K562 (cell line): ENCODE results near the gene OR2V2. TPM values are rescaled to one million over a fixed set of nuclear protein-coding genes. Genes with fewer than 3 reads are reported as not detected.

ENCODE experiments used
- ETV1 ChIP-seq: fragments of 450-650 bp; conservative IDR thresholded peaks from 2 replicates; pipeline ENCODE4 v1.6.1; 2016; ENCODE audit warnings: missing genetic modification characterization, control low read depth, low read depth, missing compliant biosample characterization
- FOXK1 ChIP-seq: sonication (generic); formaldehyde crosslinking; IDR thresholded peaks from 2 replicates; pipeline ENCODE4 v1.8.0; 2022; ENCODE audit warnings: missing genetic modification reagents, mild to moderate bottlenecking, borderline replicate concordance
- IRF2 ChIP-seq: sonication (generic); formaldehyde crosslinking; IDR thresholded peaks from 2 replicates; pipeline ENCODE4 v1.8.1; 2022; ENCODE audit warnings: mild to moderate bottlenecking, missing genetic modification reagents
- KDM1A ChIP-seq, 2 experiments: fragments of 450-650 bp; IDR thresholded peaks; 2 replicates each; pipeline ENCODE4 v1.6.1; 2016; ENCODE audit warnings: mild to moderate bottlenecking in 2 of 2
- MTA3 ChIP-seq: fragments of 450-650 bp; formaldehyde crosslinking; IDR thresholded peaks from 2 replicates; pipeline ENCODE4 v1.6.1; 2017; ENCODE audit warnings: mild to moderate bottlenecking, borderline replicate concordance
- PHF8 ChIP-seq: fragments of 200-600 bp; sonication (generic); IDR thresholded peaks from 2 replicates; pipeline ENCODE4 v1.6.1; 2012; ENCODE audit warnings: mixed run types, mild to moderate bottlenecking, inconsistent platforms, low read length, moderate library complexity, borderline replicate concordance
- RAD21 ChIP-seq, 2 experiments: fragments of 250-450 bp in 1 of 2; fragments of 450-650 bp in 1 of 2; sonication (Bioruptor Pico) in 1 of 2; formaldehyde crosslinking in 1 of 2; IDR thresholded peaks in 1 of 2; conservative IDR thresholded peaks in 1 of 2; 2 replicates each; pipeline versions ENCODE4 v1.4.0 to v1.8.0; 2020 to 2022; ENCODE audit warnings: mild to moderate bottlenecking in 2 of 2, moderate library complexity in 1 of 2
- RB1 ChIP-seq: fragments of 450-650 bp; IDR thresholded peaks from 2 replicates; pipeline ENCODE4 v1.6.1; 2017; ENCODE audit warnings: low read depth, mild to moderate bottlenecking
- ZFP30 ChIP-seq: fragments of 250-450 bp; sonication (Bioruptor Pico); IDR thresholded peaks from 2 replicates; pipeline ENCODE4 v1.8.0; 2022; ENCODE audit warnings: moderate library complexity, mild to moderate bottlenecking, inconsistent platforms, borderline replicate concordance
- ZNF445 ChIP-seq: fragments of 250-450 bp; sonication (Bioruptor Pico); IDR thresholded peaks from 2 replicates; pipeline ENCODE4 v1.4.0; 2020; ENCODE audit warnings: low read depth, mild to moderate bottlenecking, moderate library complexity
- ZNF764 ChIP-seq: fragments of 250-450 bp; sonication (Bioruptor Pico); IDR thresholded peaks from 2 replicates; pipeline ENCODE4 v1.4.0; 2020; ENCODE audit warnings: low read depth, mild to moderate bottlenecking, moderate library complexity
- polyA plus RNA-seq, 8 experiments: library from polyadenylated mRNA; depleted of rRNA in 4 of 8; stranded (reverse) in 5 of 8; unstranded in 3 of 8; fragments of >200 nt; fragmentation: Nextera tagmentation in 2 of 8; fragmentation: Illumina TruSeq in 1 of 8; extraction: Ambion mirVana in 2 of 8; extraction: Trizol in 1 of 8; gene quantifications; 2 replicates each; pipeline versions ENCODE4 v1.2.1 to v1.2.3, GENCODE V29; 2011 to 2014; ENCODE audit warnings: inconsistent platforms in 1 of 8, missing spikeins in 1 of 8
- total RNA-seq, 7 experiments: library from RNA; depleted of rRNA in 6 of 7; stranded (reverse); fragments of >200 nt in 6 of 7; fragmentation: Illumina TruSeq in 2 of 7; extraction: Trizol in 2 of 7; gene quantifications; 2 replicates each; pipeline versions ENCODE4 v1.2.1 to v1.2.3, GENCODE V29; 2011 to 2021; ENCODE audit warnings: low replicate concordance in 1 of 7
- TF ChIP-seq, protein P1 (sequence below), 2 experiments: fragments of 450-650 bp; formaldehyde crosslinking in 1 of 2; IDR thresholded peaks; 2 replicates each; pipeline versions ENCODE4 v1.4.0 to v1.6.1; 2014 to 2020; ENCODE audit warnings: mild to moderate bottlenecking in 2 of 2, borderline replicate concordance in 1 of 2, low read depth in 1 of 2
- TF ChIP-seq, protein P2 (sequence below): fragments of 250-450 bp; sonication (Bioruptor Pico); IDR thresholded peaks from 2 replicates; pipeline ENCODE4 v1.8.0; 2021; ENCODE audit warnings: mild to moderate bottlenecking, moderate library complexity
- TF ChIP-seq, protein P3 (sequence below): fragments of 450-650 bp; IDR thresholded peaks from 2 replicates; pipeline ENCODE4 v1.6.1; 2016; ENCODE audit warnings: low read depth, mild to moderate bottlenecking, moderate library complexity

OR2V2 gene
- total and polyA plus RNA-seq, 9 of the 15 experiments (the other 6 are each of a cell fraction or from before 2014, with no cell fraction given): 0.01 TPM; not detected in 8

DNA sequence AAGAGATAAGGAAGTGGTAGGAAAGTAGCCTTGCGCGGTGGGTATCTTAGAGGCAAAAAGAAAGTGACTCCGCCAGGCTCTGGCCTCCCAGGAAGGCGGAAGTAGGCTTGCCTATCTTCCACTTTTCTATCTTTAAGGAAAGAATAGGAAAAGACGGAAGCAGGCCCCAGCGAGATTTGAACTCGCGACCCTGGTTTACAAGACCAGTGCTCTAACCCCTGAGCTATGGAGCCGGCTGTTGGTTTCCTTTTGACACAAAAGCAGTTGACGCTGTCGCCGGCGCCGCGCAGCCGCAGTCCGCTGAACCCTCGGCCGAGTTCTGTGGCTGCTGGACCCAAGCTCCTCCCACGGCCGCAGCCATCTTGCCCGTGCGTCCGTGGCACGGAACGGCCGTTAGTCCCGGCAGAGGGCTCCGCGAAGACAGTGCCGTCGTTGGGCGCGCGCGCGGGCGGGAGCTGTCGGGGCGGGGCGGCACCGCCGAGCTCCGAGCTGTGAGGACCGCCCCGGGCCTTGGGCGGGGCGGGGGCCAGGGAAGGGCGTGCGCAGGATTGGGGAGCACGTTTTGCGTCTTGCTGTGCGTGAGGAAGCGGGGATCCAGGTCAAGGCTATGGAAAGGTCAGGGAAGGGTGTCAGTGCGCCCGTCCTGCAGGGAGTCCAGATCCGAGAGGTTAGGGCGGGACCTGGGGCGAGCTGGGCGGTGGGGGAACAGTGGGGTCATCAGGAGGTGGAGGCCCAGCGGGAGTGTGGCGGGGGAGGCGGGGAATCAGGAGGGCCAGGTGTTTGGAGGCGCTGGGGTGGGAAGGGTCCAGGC, 44.3 kb downstream of the OR2V2 start (continued):
- 0 out of 2 replicates have a peak, but pooled peaks have one; percentile 40 for TF ChIP-seq FOXK1 (CRISPR knock-in tag)
- TF ChIP-seq, protein P1, sequence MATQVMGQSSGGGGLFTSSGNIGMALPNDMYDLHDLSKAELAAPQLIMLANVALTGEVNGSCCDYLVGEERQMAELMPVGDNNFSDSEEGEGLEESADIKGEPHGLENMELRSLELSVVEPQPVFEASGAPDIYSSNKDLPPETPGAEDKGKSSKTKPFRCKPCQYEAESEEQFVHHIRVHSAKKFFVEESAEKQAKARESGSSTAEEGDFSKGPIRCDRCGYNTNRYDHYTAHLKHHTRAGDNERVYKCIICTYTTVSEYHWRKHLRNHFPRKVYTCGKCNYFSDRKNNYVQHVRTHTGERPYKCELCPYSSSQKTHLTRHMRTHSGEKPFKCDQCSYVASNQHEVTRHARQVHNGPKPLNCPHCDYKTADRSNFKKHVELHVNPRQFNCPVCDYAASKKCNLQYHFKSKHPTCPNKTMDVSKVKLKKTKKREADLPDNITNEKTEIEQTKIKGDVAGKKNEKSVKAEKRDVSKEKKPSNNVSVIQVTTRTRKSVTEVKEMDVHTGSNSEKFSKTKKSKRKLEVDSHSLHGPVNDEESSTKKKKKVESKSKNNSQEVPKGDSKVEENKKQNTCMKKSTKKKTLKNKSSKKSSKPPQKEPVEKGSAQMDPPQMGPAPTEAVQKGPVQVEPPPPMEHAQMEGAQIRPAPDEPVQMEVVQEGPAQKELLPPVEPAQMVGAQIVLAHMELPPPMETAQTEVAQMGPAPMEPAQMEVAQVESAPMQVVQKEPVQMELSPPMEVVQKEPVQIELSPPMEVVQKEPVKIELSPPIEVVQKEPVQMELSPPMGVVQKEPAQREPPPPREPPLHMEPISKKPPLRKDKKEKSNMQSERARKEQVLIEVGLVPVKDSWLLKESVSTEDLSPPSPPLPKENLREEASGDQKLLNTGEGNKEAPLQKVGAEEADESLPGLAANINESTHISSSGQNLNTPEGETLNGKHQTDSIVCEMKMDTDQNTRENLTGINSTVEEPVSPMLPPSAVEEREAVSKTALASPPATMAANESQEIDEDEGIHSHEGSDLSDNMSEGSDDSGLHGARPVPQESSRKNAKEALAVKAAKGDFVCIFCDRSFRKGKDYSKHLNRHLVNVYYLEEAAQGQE (IDR thresholded peaks at IDR 0.05; ENCODE audit: borderline replicate concordance): peak; percentile 15; the same call in 1 of the 2 replicates
- TF ChIP-seq, protein P1 (CRISPR knock-in tag; IDR thresholded peaks at IDR 0.05; ENCODE audit: low read depth): peak; percentile 20; the same call in 1 of the 2 replicates
- TF ChIP-seq ZNF764 (CRISPR knock-in tag): peak; percentile 83
- TF ChIP-seq MTA3: peak; percentile 43; the same call in 1 of the 2 replicates
- TF ChIP-seq, protein P2, sequence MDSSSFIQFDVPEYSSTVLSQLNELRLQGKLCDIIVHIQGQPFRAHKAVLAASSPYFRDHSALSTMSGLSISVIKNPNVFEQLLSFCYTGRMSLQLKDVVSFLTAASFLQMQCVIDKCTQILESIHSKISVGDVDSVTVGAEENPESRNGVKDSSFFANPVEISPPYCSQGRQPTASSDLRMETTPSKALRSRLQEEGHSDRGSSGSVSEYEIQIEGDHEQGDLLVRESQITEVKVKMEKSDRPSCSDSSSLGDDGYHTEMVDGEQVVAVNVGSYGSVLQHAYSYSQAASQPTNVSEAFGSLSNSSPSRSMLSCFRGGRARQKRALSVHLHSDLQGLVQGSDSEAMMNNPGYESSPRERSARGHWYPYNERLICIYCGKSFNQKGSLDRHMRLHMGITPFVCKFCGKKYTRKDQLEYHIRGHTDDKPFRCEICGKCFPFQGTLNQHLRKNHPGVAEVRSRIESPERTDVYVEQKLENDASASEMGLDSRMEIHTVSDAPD: no peak
- peak; percentile 72 for TF ChIP-seq ETV1 (tag)
- peak; percentile 86 for TF ChIP-seq RB1
- TF ChIP-seq KDM1A (IDR thresholded peaks at IDR 0.05): no peak
- TF ChIP-seq ZNF445 (CRISPR knock-in tag): no peak
- TF ChIP-seq RAD21 (CRISPR knock-in tag; conservative IDR thresholded peaks at IDR 0.05 in 1 of 2, IDR thresholded peaks at IDR 0.05 in 1 of 2): peak in 1 of 2 experiments; percentile 17; a peak in 2 of 4 replicates
- 0 out of 2 replicates have a peak, but pooled peaks have one; percentile 23 for TF ChIP-seq ZFP30 (CRISPR knock-in tag)
- TF ChIP-seq, protein P3, sequence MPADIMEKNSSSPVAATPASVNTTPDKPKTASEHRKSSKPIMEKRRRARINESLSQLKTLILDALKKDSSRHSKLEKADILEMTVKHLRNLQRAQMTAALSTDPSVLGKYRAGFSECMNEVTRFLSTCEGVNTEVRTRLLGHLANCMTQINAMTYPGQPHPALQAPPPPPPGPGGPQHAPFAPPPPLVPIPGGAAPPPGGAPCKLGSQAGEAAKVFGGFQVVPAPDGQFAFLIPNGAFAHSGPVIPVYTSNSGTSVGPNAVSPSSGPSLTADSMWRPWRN: 0 out of 2 replicates have a peak, but pooled peaks have one; percentile 30
- TF ChIP-seq PHF8: peak; percentile 65; the same call in 1 of the 2 replicates
- TF ChIP-seq IRF2 (CRISPR knock-in tag): no peak
